PC-9 (cell line): ENCODE results near the gene LARP4. TPM values are rescaled to one million over a fixed set of nuclear protein-coding genes. Genes with fewer than 3 reads are reported as not detected.

ENCODE experiments used
- BruUV-seq: library from RNA; stranded (reverse); fragments of 400-500 nt; replicated peaks from 2 replicates; lab custom pipeline; 2021; lab: Mats Ljungman, UMichigan
- CTCF ChIA-PET: fragments of 300-600 bp; sonication (Branson Sonifier 250); formaldehyde crosslinking; loops from one replicate; lab custom pipeline; 2022; ENCODE audit warnings: antibody characterized with exemption; lab: Charles Lee
- POLR2A ChIA-PET: fragments of 300-600 bp; sonication (Branson Sonifier 250); formaldehyde crosslinking; loops from one replicate; lab custom pipeline; 2022; ENCODE audit warnings: antibody characterized with exemption; ENCODE audit not compliant: unreplicated experiment; lab: Charles Lee
- DNase-seq, 2 experiments: peaks; one replicate each; pipeline versions ENCODE4 v3.0.0 to v3.0.0-alpha.2; 2015 to 2022; ENCODE audit warnings: mixed read lengths in 1 of 2
- H2AFZ ChIP-seq: fragments of 200-600 bp; sonication (generic); 2 replicates; pipeline ENCODE4 v1.8.1; 2017; ENCODE audit warnings: antibody characterized with exemption
- H3F3A ChIP-seq: fragments of 200-600 bp; sonication (generic); 2 replicates; pipeline ENCODE4 v1.8.1; 2017; ENCODE audit warnings: antibody characterized with exemption, mild to moderate bottlenecking, low read depth; ENCODE audit not compliant: insufficient read depth
- H3K27ac ChIP-seq: fragments of 200-600 bp; sonication (generic); 2 replicates; pipeline ENCODE4 v1.6.1; 2016; ENCODE audit warnings: mixed run types
- H3K27me3 ChIP-seq: fragments of 200-600 bp; sonication (generic); 2 replicates; pipeline ENCODE4 v1.6.1; 2016; ENCODE audit warnings: low read depth, mixed run types; ENCODE audit not compliant: insufficient read depth
- H3K36me3 ChIP-seq: fragments of 200-600 bp; sonication (generic); 2 replicates; pipeline ENCODE4 v1.6.1; 2016; ENCODE audit warnings: low read depth, mixed run types
- H3K4me1 ChIP-seq: fragments of 200-600 bp; sonication (generic); replicated peaks from 2 replicates; pipeline ENCODE4 v1.6.1; 2016; ENCODE audit warnings: mixed run types; ENCODE audit not compliant: insufficient read depth
- H3K4me2 ChIP-seq: fragments of 200-600 bp; sonication (generic); 2 replicates; pipeline ENCODE4 v1.6.1; 2017; ENCODE audit warnings: mixed run types
- H3K4me3 ChIP-seq: fragments of 200-600 bp; sonication (generic); 2 replicates; pipeline ENCODE4 v1.6.1; 2016; ENCODE audit warnings: mixed run types
- H3K79me2 ChIP-seq: fragments of 200-600 bp; sonication (generic); 2 replicates; pipeline ENCODE4 v1.6.1; 2017; ENCODE audit warnings: low read depth, mixed run types
- H3K9me2 ChIP-seq: fragments of 200-600 bp; sonication (generic); 2 replicates; pipeline ENCODE4 v1.8.1; 2017; ENCODE audit warnings: mild to moderate bottlenecking; ENCODE audit not compliant: insufficient read depth
- H3K9me3 ChIP-seq: fragments of 200-600 bp; sonication (generic); 2 replicates; pipeline ENCODE4 v1.8.1; 2016; ENCODE audit warnings: low read depth; ENCODE audit not compliant: insufficient read depth
- H4K20me1 ChIP-seq: fragments of 200-600 bp; sonication (generic); 2 replicates; pipeline ENCODE4 v1.8.1; 2017; ENCODE audit not compliant: insufficient read depth
- EZH2 ChIP-seq: fragments of 200-600 bp; sonication (generic); IDR thresholded peaks from 2 replicates; pipeline ENCODE4 v1.8.0; 2017; ENCODE audit warnings: antibody characterized with exemption, low read depth
- intact Hi-C: fragments of 100-400 bp; cut with micrococcal nuclease; formaldehyde crosslinking; loops from one replicate; pipeline ENCODE4 v1.10.0; 2022; ENCODE audit not compliant: unreplicated experiment
- total RNA-seq: library from RNA; stranded (reverse); gene quantifications from 2 replicates; pipeline ENCODE4 v1.2.3, GENCODE V29; 2021
- TF ChIP-seq, protein P1 (sequence below): fragments of 200-600 bp; sonication (generic); conservative IDR thresholded peaks from 2 replicates; pipeline ENCODE4 v1.6.1; 2017; ENCODE audit warnings: mixed run types, antibody characterized with exemption, mild to moderate bottlenecking, moderate library complexity

Gene LARP4
- total RNA-seq, 1 experiment from 2014 or later: 74.2 TPM

DNA sequence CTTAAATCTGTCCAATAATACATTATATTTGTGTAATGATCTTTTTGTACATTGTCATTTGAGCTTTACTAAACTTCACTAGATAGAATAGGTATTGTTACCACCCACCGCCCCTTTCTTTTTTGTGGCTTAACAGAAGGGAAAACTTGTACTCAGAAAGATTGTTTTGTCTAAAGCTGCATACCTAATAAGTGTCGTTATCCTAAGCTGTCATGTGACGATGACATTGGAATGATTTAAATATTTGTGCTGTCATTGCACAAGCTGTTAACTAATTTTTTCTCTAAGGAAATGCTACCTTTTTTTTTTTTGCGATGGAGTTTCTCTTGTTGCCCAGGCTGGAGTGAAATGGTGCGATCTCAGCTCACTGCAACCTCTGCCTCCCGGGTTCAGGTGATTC lies 107.7 kb downstream of the LARP4 start:
- ChIA-PET POLR2A (interaction anchor here (0.6 kb wide), 1 partner anchor 135 kb away, joined by 4 read pairs; no protein-coding TSS in a partner anchor), CTCF (interaction anchor here (0.6 kb wide), 2 partner anchors 128 to 613 kb away, joined by 3 to 7 read pairs; no protein-coding TSS in a partner anchor)
- TF ChIP-seq EZH2: no peak
- TF ChIP-seq, protein P1, sequence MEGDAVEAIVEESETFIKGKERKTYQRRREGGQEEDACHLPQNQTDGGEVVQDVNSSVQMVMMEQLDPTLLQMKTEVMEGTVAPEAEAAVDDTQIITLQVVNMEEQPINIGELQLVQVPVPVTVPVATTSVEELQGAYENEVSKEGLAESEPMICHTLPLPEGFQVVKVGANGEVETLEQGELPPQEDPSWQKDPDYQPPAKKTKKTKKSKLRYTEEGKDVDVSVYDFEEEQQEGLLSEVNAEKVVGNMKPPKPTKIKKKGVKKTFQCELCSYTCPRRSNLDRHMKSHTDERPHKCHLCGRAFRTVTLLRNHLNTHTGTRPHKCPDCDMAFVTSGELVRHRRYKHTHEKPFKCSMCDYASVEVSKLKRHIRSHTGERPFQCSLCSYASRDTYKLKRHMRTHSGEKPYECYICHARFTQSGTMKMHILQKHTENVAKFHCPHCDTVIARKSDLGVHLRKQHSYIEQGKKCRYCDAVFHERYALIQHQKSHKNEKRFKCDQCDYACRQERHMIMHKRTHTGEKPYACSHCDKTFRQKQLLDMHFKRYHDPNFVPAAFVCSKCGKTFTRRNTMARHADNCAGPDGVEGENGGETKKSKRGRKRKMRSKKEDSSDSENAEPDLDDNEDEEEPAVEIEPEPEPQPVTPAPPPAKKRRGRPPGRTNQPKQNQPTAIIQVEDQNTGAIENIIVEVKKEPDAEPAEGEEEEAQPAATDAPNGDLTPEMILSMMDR: no peak
- H3K79me2 ChIP-seq: peaks cover 85% of the 10 kb centered on the region
- H3K36me3 ChIP-seq: 0 out of 2 replicates have a peak, but pooled peaks cover 6% of the 10 kb centered on the region
- intact Hi-C loops: no loop called here
- no peak overlapping the region for H3K4me3 ChIP-seq
- peaks cover 11% of the 10 kb centered on the region; the same call in 1 of the 2 replicates for H3F3A ChIP-seq
- no peak overlapping the region for H3K4me2 ChIP-seq
- no peak overlapping the region for H2AFZ ChIP-seq
- no peaks in the 10 kb centered on the region for H3K27me3 ChIP-seq
- H4K20me1 ChIP-seq: peaks cover 25% of the 10 kb centered on the region
- DNase-seq: no peak
- no peaks in the 10 kb centered on the region for H3K9me2 ChIP-seq
- peaks cover 30% of the 10 kb centered on the region for H3K4me1 ChIP-seq
- no peaks in the 10 kb centered on the region for H3K9me3 ChIP-seq
- no peak overlapping the region for H3K27ac ChIP-seq
- no TSS peak for BruUV-seq

DNA sequence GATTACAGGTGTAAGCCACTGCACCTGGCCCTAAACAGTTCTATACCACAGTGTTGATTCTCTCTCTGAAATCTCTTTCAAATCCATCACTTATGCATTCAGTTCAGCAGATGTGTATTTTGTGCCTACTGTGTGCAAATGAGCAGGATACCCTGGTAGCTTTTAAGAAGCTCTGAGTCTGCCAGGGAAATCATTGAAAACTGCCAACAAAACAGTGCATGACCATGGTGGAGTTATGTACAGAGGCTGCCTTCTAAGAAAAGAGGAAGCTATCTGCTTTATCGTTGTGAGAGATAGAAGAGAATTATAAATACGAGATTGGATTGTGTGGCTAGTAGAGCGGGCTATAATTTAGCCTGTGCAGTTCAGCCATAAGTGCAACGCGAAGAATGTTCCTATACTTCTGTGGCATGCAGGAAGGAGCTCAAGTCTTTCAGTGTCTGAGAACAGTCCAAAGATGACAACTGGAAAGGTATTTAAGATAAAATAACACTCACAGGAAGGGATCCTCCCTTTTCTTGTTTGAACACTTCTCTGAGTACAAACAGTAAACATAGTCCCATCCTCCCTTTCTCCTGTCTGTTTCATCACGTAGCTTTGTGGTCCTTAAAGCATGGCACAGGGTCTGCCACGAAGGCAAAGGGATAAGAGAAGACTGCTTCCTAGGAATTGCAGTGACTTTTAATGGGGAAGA lies 108.4 kb downstream of the LARP4 start:
- intact Hi-C loops: no loop called here

DNA sequence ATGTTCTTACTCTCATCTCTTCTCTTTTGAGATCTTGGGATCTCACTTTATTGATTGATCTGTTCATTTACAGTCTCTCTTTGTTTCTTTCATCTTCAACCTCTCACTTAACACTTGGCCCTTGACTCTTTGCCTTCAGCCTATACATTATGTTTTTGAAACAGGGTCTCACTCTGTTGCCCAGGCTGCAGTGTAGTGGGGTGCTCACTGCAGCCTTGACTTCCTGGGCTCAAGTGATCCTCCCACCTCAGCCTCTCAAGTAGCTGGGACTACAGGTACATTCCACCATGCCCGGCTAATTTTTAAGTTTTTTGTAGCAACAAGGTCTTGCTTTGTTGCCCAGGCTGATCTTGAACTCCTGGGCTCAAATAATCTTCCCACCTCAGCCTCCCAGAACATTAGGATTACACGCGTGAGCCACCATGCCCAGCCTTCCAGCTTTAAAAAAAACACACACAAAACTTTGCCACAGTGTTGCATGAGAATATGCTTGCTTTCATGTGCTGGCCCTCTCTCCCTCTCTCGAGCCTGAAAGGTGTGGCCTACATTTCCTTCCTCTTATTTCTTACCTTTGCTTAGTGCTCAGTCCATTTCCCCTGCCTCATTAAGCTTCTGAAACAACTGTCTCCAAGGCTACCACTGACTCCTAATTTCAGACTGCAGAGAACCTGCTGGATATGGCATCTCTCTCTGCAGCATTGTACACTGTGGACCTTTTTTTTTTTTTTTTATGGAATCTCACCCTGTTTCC lies 114.0 kb downstream of the LARP4 start:
- Histone ChIP-seq H3K79me2 (peaks cover 99% of the 10 kb centered on the region), H3K27ac (no peak overlapping the region), H3K9me2 (no peaks in the 10 kb centered on the region), H2AFZ (no peak overlapping the region), H3K4me3 (no peak overlapping the region), H3F3A (0 out of 2 replicates have a peak, but pooled peaks cover 2% of the 10 kb centered on the region), H3K9me3 (no peaks in the 10 kb centered on the region), H3K4me2 (no peak overlapping the region), H3K27me3 (no peaks in the 10 kb centered on the region), H4K20me1 (0 out of 2 replicates have a peak, but pooled peaks cover under 1% of the 10 kb centered on the region), H3K4me1 (peaks cover 8% of the 10 kb centered on the region; the same call in 1 of the 2 replicates), H3K36me3 (no peaks in the 10 kb centered on the region)
- intact Hi-C loops: no loop called here
- ChIA-PET POLR2A (no interaction called here), CTCF (no interaction called here)
- no TSS peak for BruUV-seq
- no peak for TF ChIP-seq EZH2
- TF ChIP-seq, protein P1: no peak
- no peak for DNase-seq

More for the DNA sequence above, 108.4 kb downstream of the LARP4 start:
- H3K4me3 ChIP-seq: no peak overlapping the region
- TF ChIP-seq, protein P1: no peak
- TF ChIP-seq EZH2: no peak
- peaks cover 92% of the 10 kb centered on the region for H3K79me2 ChIP-seq
- H4K20me1 ChIP-seq: peaks cover 25% of the 10 kb centered on the region
- DNase-seq: no peak
- H3K4me1 ChIP-seq: peaks cover 30% of the 10 kb centered on the region
- no TSS peak for BruUV-seq
- no peaks in the 10 kb centered on the region for H3K9me3 ChIP-seq
- H3K27me3 ChIP-seq: no peaks in the 10 kb centered on the region
- H3F3A ChIP-seq: peaks cover 11% of the 10 kb centered on the region; the same call in 1 of the 2 replicates
- ChIA-PET POLR2A (interaction anchor here (0.6 to 0.8 kb wide), 3 partner anchors 9 to 1607 kb away, joined by 3 to 11 read pairs (median 3); no protein-coding TSS in a partner anchor), CTCF (interaction anchor here (1.0 kb wide), 1 partner anchor 225 kb away, joined by 3 read pairs; no protein-coding TSS in a partner anchor)
- no peak overlapping the region for H3K27ac ChIP-seq
- H2AFZ ChIP-seq: no peak overlapping the region
- H3K4me2 ChIP-seq: no peak overlapping the region
- H3K9me2 ChIP-seq: no peaks in the 10 kb centered on the region
- H3K36me3 ChIP-seq: 0 out of 2 replicates have a peak, but pooled peaks cover 6% of the 10 kb centered on the region
